HepG2 (cell line): ENCODE results near the gene APBA3. TPM values are rescaled to one million over a fixed set of nuclear protein-coding genes. Genes with fewer than 3 reads are reported as not detected.

Experiments
- CBFB ChIP-seq: sonication (generic); formaldehyde crosslinking; IDR thresholded peaks from 2 replicates; pipeline ENCODE4 v1.4.0; 2020; ENCODE audit warnings: missing genetic modification reagents
- CHD2 ChIP-seq: IDR thresholded peaks from 2 replicates; pipeline ENCODE4 v1.6.1; 2011; ENCODE audit warnings: low read depth, low read length, improper control_type of control experiment
- DNMT1 ChIP-seq: sonication (generic); formaldehyde crosslinking; IDR thresholded peaks from 2 replicates; pipeline ENCODE4 v1.5.1; 2020; ENCODE audit warnings: mild to moderate bottlenecking, missing genetic modification reagents
- HBP1 ChIP-seq: IDR thresholded peaks from 2 replicates; pipeline ENCODE4 v1.6.1; 2016; ENCODE audit warnings: low read depth, control low read depth
- ISL2 ChIP-seq: sonication (generic); formaldehyde crosslinking; IDR thresholded peaks from 2 replicates; pipeline ENCODE4 v1.5.0; 2020; ENCODE audit warnings: missing genetic modification reagents
- JUN ChIP-seq: sonication (generic); formaldehyde crosslinking; IDR thresholded peaks from 2 replicates; pipeline ENCODE4 v1.4.0; 2020; ENCODE audit warnings: mild to moderate bottlenecking, missing genetic modification reagents
- KLF11 ChIP-seq: IDR thresholded peaks from 2 replicates; pipeline ENCODE4 v1.6.1; 2016; ENCODE audit warnings: missing compliant biosample characterization
- NFYB ChIP-seq: sonication (generic); formaldehyde crosslinking; IDR thresholded peaks from 2 replicates; pipeline ENCODE4 v1.4.0; 2020; ENCODE audit warnings: missing genetic modification reagents
- PBX3 ChIP-seq: sonication (generic); formaldehyde crosslinking; IDR thresholded peaks from 2 replicates; pipeline ENCODE4 v1.8.1; 2023; ENCODE audit warnings: missing genetic modification reagents, inconsistent platforms, borderline replicate concordance
- PRPF4 ChIP-seq: fragments of 200-400 bp; formaldehyde crosslinking; IDR thresholded peaks from 2 replicates; pipeline ENCODE4 v1.6.1; 2016; ENCODE audit warnings: low read length, low read depth; ENCODE audit not compliant: poor library complexity, severe bottlenecking
- REL ChIP-seq: sonication (generic); formaldehyde crosslinking; conservative IDR thresholded peaks from 2 replicates; pipeline ENCODE4 v1.8.0; 2022; ENCODE audit warnings: mild to moderate bottlenecking, missing genetic modification reagents, moderate library complexity
- SMAD3 ChIP-seq: sonication (generic); formaldehyde crosslinking; IDR thresholded peaks from 2 replicates; pipeline ENCODE4 v1.4.0; 2020; ENCODE audit warnings: missing genetic modification reagents
- SOX13 ChIP-seq, 3 experiments: fragments of 450-650 bp in 1 of 3; sonication (generic) in 1 of 3; formaldehyde crosslinking in 1 of 3; IDR thresholded peaks in 2 of 3; conservative IDR thresholded peaks in 1 of 3; 2 replicates each; pipeline versions ENCODE4 v1.5.0 to v1.6.1; 2016 to 2020; ENCODE audit warnings: antibody characterized with exemption in 1 of 3, mild to moderate bottlenecking in 1 of 3, missing compliant biosample characterization in 1 of 3, missing genetic modification reagents in 1 of 3, moderate library complexity in 1 of 3
- SPEN ChIP-seq: sonication (generic); formaldehyde crosslinking; IDR thresholded peaks from 2 replicates; pipeline ENCODE4 v1.5.1; 2020; ENCODE audit warnings: low read depth, mild to moderate bottlenecking, missing genetic modification reagents
- TCF7 ChIP-seq: sonication (generic); IDR thresholded peaks from 2 replicates; pipeline ENCODE4 v1.6.1; 2016; ENCODE audit warnings: antibody characterized with exemption, low read depth
- THAP9 ChIP-seq: sonication (generic); formaldehyde crosslinking; IDR thresholded peaks from 2 replicates; pipeline ENCODE4; 2020; ENCODE audit warnings: missing genetic modification reagents, mild to moderate bottlenecking, borderline replicate concordance
- ZBTB38 ChIP-seq: sonication (generic); formaldehyde crosslinking; IDR thresholded peaks from 2 replicates; pipeline ENCODE4 v1.5.1; 2020; ENCODE audit warnings: mild to moderate bottlenecking, missing genetic modification reagents
- ZNF451 ChIP-seq: sonication (generic); formaldehyde crosslinking; IDR thresholded peaks from 2 replicates; pipeline ENCODE4 v1.5.0; 2020; ENCODE audit warnings: mild to moderate bottlenecking, missing genetic modification reagents
- ZNF607 ChIP-seq: sonication (generic); formaldehyde crosslinking; IDR thresholded peaks from 2 replicates; pipeline ENCODE4 v1.5.1; 2020; ENCODE audit warnings: missing genetic modification reagents, mild to moderate bottlenecking, borderline replicate concordance
- ZNF770 ChIP-seq: sonication (generic); formaldehyde crosslinking; IDR thresholded peaks from 2 replicates; pipeline ENCODE4 v1.5.0; 2020; ENCODE audit warnings: mild to moderate bottlenecking, missing genetic modification reagents
- polyA plus RNA-seq, 8 experiments: library from polyadenylated mRNA; depleted of rRNA in 3 of 8; stranded (reverse) in 7 of 8; unstranded in 1 of 8; fragments of >200 nt; fragmentation: Illumina TruSeq in 4 of 8; extraction: Trizol in 4 of 8; gene quantifications; 2 replicates each; pipeline versions ENCODE4 v1.2.1 to v1.2.3, GENCODE V29; 2011 to 2016; ENCODE audit warnings: low read depth in 4 of 8, missing spikeins in 1 of 8, mixed read lengths in 1 of 8; ENCODE audit not compliant: insufficient read depth in 1 of 8
- total RNA-seq, 5 experiments: library from RNA; depleted of rRNA; stranded (reverse); fragments of >200 nt; fragmentation: Illumina TruSeq; extraction: Trizol; gene quantifications; 2 replicates each; pipeline ENCODE4 v1.2.3, GENCODE V29; 2016; ENCODE audit warnings: low read depth in 1 of 5

Gene APBA3
- total and polyA plus RNA-seq, 2 of the 13 experiments (the other 11 are each of a cell fraction or from before 2014, with no cell fraction given), result 14.2 to 14.3 TPM

- TF ChIP-seq ZNF451 (CRISPR knock-in tag) (no peak), TCF7 (no peak), ZNF607 (CRISPR knock-in tag) (no peak), JUN (CRISPR knock-in tag) (no peak), KLF11 (CRISPR knock-in tag) (no peak), SOX13 (IDR thresholded peaks at IDR 0.05) (no peak), SOX13 (CRISPR knock-in tag; conservative IDR thresholded peaks at IDR 0.05 in 1 of 2, IDR thresholded peaks at IDR 0.05 in 1 of 2) (peak in 1 of 2 experiments; percentile 11; a peak in 1 of 4 replicates), THAP9 (peak; percentile 52; the same call in 1 of the 2 replicates), SPEN (0 out of 2 replicates have a peak, but pooled peaks have one; percentile 47), CHD2 (peak; percentile 26; the same call in 1 of the 2 replicates), CBFB (peak; percentile 70), REL (no peak), PBX3 (CRISPR knock-in tag) (no peak), DNMT1 (no peak), ISL2 (CRISPR knock-in tag) (peak; percentile 61), ZNF770 (CRISPR knock-in tag) (peak; percentile 44), HBP1 (CRISPR knock-in tag) (no peak), ZBTB38 (CRISPR knock-in tag) (no peak), SMAD3 (CRISPR knock-in tag) (peak; percentile 24; the same call in 1 of the 2 replicates), PRPF4 (no peak), NFYB (0 out of 2 replicates have a peak, but pooled peaks have one; percentile 16)
These were observed 40.2 kb downstream of the APBA3 start (continued) for GRCh38 chr19:3721131-3721886.
